GM12892 (cell line): Measurements from ENCODE around the gene POLR2A.
"Not testable (repeated sequence)": the region's sequence is repeated elsewhere in the genome, so short reads cannot be mapped to it uniquely, and the experiment has no call there.

Experiments
- POLR2A ChIP-seq: IDR thresholded peaks from 2 replicates; pipeline ENCODE4 v1.6.1; 2011; ENCODE audit warnings: low read depth, low read length, control low read depth
- POLR2AphosphoS5 ChIP-seq: IDR thresholded peaks from 2 replicates; pipeline ENCODE4 v1.6.1; 2011; ENCODE audit warnings: low read depth, low read length, control low read depth
- TAF1 ChIP-seq: IDR thresholded peaks from 2 replicates; pipeline ENCODE4 v1.6.1; 2011; ENCODE audit warnings: low read depth, mild to moderate bottlenecking, control low read depth, low read length, borderline replicate concordance

GRCh38 chr17:7474767-7475166 lies 9.4 kb upstream of the POLR2A start:
- TF ChIP-seq POLR2AphosphoS5, POLR2A, TAF1: not testable (repeated sequence)
